Placental epithelial cell (primary cell): ENCODE measurements around the gene LTV1. TPM values are rescaled to one million over a fixed set of nuclear protein-coding genes. Genes with fewer than 3 reads are reported as not detected.

Source experiments
- small RNA-seq: library from RNA; depleted of rRNA; stranded (forward); fragments of <200 nt; gene quantifications from one replicate; pipeline ENCODE3, GENCODE V24; 2012
- total RNA-seq: library from RNA; depleted of rRNA; stranded (reverse); fragments of >200 nt; gene quantifications from 2 replicates; pipeline ENCODE4 v1.2.3, GENCODE V29; 2012

Gene LTV1
- total RNA-seq: 8.2 and 9.7 TPM in 2 replicates

DNA sequence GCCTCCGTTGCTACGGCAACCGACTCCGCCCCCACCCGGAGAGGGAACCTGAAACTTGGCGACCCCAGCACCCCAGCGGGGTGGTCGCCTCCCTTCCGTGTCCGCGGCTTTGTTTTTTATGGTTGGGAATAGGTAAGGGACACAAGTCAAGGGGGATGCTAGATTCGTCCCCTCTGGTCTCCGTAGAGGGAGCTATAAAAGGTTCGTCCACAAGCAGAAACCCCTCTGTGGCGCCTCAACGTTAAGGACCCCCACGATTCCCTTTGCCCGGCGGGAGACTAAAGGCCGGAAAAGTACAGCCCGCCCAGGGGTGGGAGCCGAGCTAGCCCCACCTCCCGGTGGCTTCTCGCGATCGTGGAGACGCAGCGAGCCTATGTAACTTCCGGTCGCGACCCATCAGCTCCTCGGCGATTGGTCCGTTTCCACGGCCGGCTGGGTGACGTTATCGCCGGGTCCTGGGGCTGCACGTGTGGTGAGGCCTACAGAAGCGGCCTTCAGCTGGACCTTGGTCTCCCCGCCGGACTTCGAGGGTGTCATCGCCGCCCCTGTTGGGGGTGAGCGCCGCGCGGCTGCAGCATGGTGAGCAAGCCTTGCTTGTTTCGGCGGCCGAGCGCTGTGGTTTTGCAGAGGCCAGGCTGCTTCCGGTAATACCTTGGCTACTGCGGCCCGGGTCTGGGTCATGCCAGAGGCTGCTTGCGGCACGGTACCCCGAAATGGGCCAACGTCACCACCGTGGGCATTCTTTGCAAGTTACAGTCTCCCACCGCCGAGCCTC lies at the start of gene LTV1:
Gene LTV1 (plus strand): TSS at position 437 of the 775 bp plus-strand sequence. CDS start 140 bp downstream, at position 577.

GRCh38 chr6:143864234-143864633 lies 21.1 kb downstream of the LTV1 start, which contains the start of gene ZC2HC1B:
ZC2HC1B (plus strand) TSS chr6:143864474; CDS start chr6:143864540, 66 bp downstream.

Small RNA genes lying within 50 kb of the gene (small RNA-seq; reads per million reads assigned to genes)
- gene ZC2HC1B: not detected

Other genes starting within 250 kb of the LTV1 start
- 76.2 and 76.6 TPM in 2 replicates for gene PHACTR2, start 165.4 kb upstream of the LTV1 start, total RNA-seq
- 0.33 TPM in 1 of 2 replicates, not detected in the other for gene ZC2HC1B, start 21.1 kb downstream of the LTV1 start, total RNA-seq
- 33.5 and 49.1 TPM in 2 replicates for gene PLAGL1, start 164.9 kb downstream of the LTV1 start, total RNA-seq